ENCODE measurements around the gene THEM4.

DNA sequence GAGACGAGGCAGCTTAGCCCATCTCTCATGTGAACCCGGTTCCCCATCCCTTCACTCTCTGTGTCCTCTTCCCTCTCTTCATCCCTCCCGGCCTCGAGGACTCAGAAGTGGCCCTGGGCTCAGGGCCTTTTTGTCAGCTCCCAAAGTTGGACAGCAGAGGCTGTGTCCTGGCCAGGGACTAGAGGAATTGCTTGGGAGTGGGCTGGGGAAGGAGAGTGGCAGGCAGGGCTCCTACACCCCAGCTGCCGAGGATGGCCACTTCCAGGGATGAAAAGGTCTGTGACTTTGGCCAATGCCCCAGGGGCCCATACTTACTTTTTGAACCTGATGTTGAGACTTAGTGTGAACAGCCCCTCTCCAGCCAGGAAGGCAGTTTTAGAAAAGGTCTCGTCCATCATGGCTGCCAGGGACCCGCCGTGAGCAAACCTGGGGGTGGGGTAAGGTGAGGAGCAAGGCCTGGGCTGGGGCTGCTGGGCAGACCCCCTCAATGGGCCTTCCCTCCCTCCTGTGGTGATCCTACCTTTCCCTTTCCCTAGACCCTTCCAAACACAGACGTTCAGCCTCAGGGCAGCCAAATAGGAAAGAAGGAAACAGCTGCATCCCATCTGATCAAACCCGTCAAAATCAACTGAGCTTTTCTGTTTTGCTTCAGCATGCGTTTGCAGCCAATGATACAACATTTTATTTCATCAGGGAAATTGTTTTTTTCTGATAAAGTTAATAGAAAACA is 61.3 kb downstream of the THEM4 start:
- TF ChIP-seq, protein P1, sequence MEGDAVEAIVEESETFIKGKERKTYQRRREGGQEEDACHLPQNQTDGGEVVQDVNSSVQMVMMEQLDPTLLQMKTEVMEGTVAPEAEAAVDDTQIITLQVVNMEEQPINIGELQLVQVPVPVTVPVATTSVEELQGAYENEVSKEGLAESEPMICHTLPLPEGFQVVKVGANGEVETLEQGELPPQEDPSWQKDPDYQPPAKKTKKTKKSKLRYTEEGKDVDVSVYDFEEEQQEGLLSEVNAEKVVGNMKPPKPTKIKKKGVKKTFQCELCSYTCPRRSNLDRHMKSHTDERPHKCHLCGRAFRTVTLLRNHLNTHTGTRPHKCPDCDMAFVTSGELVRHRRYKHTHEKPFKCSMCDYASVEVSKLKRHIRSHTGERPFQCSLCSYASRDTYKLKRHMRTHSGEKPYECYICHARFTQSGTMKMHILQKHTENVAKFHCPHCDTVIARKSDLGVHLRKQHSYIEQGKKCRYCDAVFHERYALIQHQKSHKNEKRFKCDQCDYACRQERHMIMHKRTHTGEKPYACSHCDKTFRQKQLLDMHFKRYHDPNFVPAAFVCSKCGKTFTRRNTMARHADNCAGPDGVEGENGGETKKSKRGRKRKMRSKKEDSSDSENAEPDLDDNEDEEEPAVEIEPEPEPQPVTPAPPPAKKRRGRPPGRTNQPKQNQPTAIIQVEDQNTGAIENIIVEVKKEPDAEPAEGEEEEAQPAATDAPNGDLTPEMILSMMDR (conservative IDR thresholded peaks at IDR 0.05) = no peak
- no peak for TF ChIP-seq EZH2 (IDR thresholded peaks at IDR 0.05; ENCODE audit: low read depth)
